GM12875 (cell line): ENCODE data around the gene CCDC190.

Experiments
- H3K4me3 ChIP-seq: one replicate; pipeline ENCODE4 v1.5.1; 2011; ENCODE audit warnings: low read depth, low read length, control low read depth
- CTCF ChIP-seq: IDR thresholded peaks from 2 replicates; pipeline ENCODE4 v1.5.1; 2011; ENCODE audit warnings: low read depth, mild to moderate bottlenecking, control low read depth, inconsistent platforms, low read length, moderate library complexity, borderline replicate concordance; ENCODE audit not compliant: insufficient read depth

CCDC190 gene

GRCh38 chr1:162859191-162859590 lies 1.8 kb downstream of the CCDC190 start:
- no peak for TF ChIP-seq CTCF
- no peak overlapping the region for H3K4me3 ChIP-seq

GRCh38 chr1:162857850-162858249 lies 3.1 kb downstream of the CCDC190 start:
- no peak for TF ChIP-seq CTCF
- no peak overlapping the region for H3K4me3 ChIP-seq

GRCh38 chr1:162856260-162856659 lies 4.7 kb downstream of the CCDC190 start:
- no peak for TF ChIP-seq CTCF
- H3K4me3 ChIP-seq = no peak overlapping the region

- no peak overlapping the region for H3K4me3 ChIP-seq
Observed at GRCh38 chr1:162855461-162856150, 5.4 kb downstream of the CCDC190 start.

GRCh38 chr1:162854245-162854882 lies 6.6 kb downstream of the CCDC190 start:
- no peak overlapping the region for H3K4me3 ChIP-seq
- TF ChIP-seq CTCF = peak; percentile 61; the same call in 1 of the 2 replicates

More at GRCh38 chr1:162855461-162856150, 5.4 kb downstream of the CCDC190 start:
- no peak for TF ChIP-seq CTCF

- no peak overlapping the region for H3K4me3 ChIP-seq
- TF ChIP-seq CTCF = no peak
Observed at GRCh38 chr1:162851341-162851740, 9.6 kb downstream of the CCDC190 start.

GRCh38 chr1:162849711-162850110 lies 11.3 kb downstream of the CCDC190 start:
- TF ChIP-seq CTCF = no peak

More at GRCh38 chr1:162849711-162850110, 11.3 kb downstream of the CCDC190 start:
- H3K4me3 ChIP-seq = no peak overlapping the region
